ENCODE results near the gene POLD1. TPM values are rescaled to one million over a fixed set of nuclear protein-coding genes. Genes with fewer than 3 reads are reported as not detected.

The POLD1 gene
- total RNA-seq, 2 donors from 2014 or later, result 5.9 to 10.0 TPM

- Histone ChIP-seq H3K36me3 (no peaks in the 10 kb centered on the region), H3K4me3 (no peak overlapping the region), H3K4me1 (no peaks in the 10 kb centered on the region), H3K9me3 (no peaks in the 10 kb centered on the region), H3K27ac (no peak overlapping the region), H3K27me3 (no peaks in the 10 kb centered on the region)
- no peak for DNase-seq (ENCODE audit: low spot score)
- TF ChIP-seq, protein P1, sequence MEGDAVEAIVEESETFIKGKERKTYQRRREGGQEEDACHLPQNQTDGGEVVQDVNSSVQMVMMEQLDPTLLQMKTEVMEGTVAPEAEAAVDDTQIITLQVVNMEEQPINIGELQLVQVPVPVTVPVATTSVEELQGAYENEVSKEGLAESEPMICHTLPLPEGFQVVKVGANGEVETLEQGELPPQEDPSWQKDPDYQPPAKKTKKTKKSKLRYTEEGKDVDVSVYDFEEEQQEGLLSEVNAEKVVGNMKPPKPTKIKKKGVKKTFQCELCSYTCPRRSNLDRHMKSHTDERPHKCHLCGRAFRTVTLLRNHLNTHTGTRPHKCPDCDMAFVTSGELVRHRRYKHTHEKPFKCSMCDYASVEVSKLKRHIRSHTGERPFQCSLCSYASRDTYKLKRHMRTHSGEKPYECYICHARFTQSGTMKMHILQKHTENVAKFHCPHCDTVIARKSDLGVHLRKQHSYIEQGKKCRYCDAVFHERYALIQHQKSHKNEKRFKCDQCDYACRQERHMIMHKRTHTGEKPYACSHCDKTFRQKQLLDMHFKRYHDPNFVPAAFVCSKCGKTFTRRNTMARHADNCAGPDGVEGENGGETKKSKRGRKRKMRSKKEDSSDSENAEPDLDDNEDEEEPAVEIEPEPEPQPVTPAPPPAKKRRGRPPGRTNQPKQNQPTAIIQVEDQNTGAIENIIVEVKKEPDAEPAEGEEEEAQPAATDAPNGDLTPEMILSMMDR (IDR thresholded peaks at IDR 0.05), result no peak
Measured at GRCh38 chr19:50465000-50465399, 80.9 kb downstream of the POLD1 start.

DNA sequence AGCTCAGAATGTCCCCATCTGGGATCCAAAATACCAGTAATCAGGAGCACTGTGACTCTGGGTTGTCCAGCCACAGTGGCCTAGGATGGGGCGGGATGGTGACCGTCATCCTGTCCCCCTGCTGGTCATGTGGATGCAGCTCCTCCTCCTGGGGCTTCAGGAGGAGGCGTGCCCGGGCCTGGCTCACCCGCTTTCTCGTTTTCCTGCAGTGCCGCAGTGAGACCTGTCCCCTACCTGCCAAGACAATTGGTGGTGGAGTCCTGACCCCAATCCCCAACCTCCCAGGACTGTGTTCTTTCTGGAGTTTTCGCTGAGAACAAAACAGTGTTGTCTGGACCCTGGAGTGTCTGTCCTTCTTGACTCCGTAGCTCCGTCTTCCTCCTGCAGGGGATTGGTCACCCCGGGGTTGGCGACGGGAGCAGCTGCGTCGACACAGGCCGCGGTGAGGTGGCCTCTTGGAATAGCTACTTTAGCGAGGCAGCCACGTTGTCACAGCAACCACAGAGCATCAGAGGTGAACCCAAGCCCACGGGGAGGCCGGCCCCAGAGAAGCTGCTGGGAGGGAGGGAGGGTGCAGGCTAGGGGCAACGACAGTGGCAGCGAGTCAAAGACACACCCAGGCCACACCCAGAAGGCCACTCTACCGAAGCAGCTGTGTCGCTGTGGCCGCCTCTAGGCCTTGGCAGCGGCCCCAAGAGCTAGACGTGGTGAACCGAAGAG is 82.0 kb downstream of the POLD1 start:
- Histone ChIP-seq H3K36me3 (no peaks in the 10 kb centered on the region), H3K27me3 (no peaks in the 10 kb centered on the region), H3K4me3 (no peak overlapping the region), H3K4me1 (no peaks in the 10 kb centered on the region), H3K9me3 (no peaks in the 10 kb centered on the region), H3K27ac (no peak overlapping the region)
- TF ChIP-seq, protein P1 (IDR thresholded peaks at IDR 0.05), result peak in 1 of 2 donors; percentile 26
- no peak for DNase-seq (ENCODE audit: low spot score)

DNA sequence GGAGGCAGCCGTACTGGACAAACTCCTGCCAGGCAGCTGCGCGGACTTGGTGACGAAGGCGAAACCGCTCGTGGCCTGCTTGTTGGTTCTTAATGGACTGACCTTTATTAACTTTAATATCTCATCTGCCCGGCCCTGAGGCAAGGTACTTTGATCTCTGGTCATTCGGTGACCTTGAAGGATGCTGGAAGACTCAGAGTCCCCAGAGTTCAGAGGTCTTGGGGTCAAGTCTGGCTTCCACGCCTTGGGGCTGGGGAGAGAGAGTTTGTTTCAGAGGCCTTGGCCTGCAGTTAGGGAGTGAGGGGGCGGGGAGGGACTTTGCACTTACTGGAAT is 82.5 kb downstream of the POLD1 start:
- DNase-seq (ENCODE audit: low spot score), result no peak
- H3K27ac ChIP-seq, result no peak overlapping the region

DNA sequence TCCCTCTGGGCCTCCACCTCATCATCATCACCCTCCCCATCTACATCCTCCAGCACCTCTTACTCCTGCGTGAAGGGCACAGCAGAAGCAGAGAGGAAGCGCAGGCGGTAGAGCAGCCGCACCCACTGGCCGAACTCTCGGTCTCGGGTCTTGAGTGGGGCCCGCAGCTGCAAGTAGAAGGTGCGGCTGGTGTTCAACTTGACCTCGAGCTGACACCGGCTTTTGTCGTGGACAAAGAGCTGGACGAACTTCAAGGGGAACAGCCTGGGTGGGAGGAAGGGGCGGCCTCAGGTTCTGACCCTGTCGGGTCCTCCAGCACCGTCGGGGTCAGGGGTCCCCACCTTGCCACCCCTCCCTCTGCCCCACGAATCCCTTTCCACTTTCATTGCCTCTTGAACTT is 83.4 kb downstream of the POLD1 start:
- H3K9me3 ChIP-seq, result no peaks in the 10 kb centered on the region
- no peaks in the 10 kb centered on the region for H3K27me3 ChIP-seq
- no peaks in the 10 kb centered on the region for H3K36me3 ChIP-seq
- H3K27ac ChIP-seq, result no peak overlapping the region
- no peak for DNase-seq (ENCODE audit: low spot score)
- TF ChIP-seq, protein P1 (IDR thresholded peaks at IDR 0.05), result no peak
- H3K4me1 ChIP-seq, result no peaks in the 10 kb centered on the region
- H3K4me3 ChIP-seq, result no peak overlapping the region

More for the DNA sequence above, 82.5 kb downstream of the POLD1 start:
- no peaks in the 10 kb centered on the region for H3K9me3 ChIP-seq
- no peaks in the 10 kb centered on the region for H3K36me3 ChIP-seq
- TF ChIP-seq, protein P1 (IDR thresholded peaks at IDR 0.05), result no peak
- no peaks in the 10 kb centered on the region for H3K27me3 ChIP-seq
- no peak overlapping the region for H3K4me3 ChIP-seq
- H3K4me1 ChIP-seq, result no peaks in the 10 kb centered on the region

Other genes with a start within 250 kb of the POLD1 start
- not detected for gene IZUMO2, start 221.1 kb upstream of the POLD1 start, total RNA-seq
- 10 to 100 TPM; 40.9 to 44.5 TPM for gene MYH14, start 180.7 kb upstream of the POLD1 start, total RNA-seq
- 1 to 10 TPM; 1.4 to 2.0 TPM for gene KCNC3, start 55.0 kb upstream of the POLD1 start, total RNA-seq
- under 1 TPM in 1 of 2 donors, not detected in 1; 0.31 TPM for gene NAPSA, start 18.7 kb upstream of the POLD1 start, total RNA-seq
- gene NR1H2, start 7.9 kb upstream of the POLD1 start, total RNA-seq, result 100 to 1,000 TPM in 1 of 2 donors, 10 to 100 TPM in 1; 97.0 to 121 TPM
- not detected for gene SPIB, start 34.6 kb downstream of the POLD1 start, total RNA-seq
- not detected for gene MYBPC2, start 48.5 kb downstream of the POLD1 start, total RNA-seq
- 100 to 1,000 TPM in 1 of 2 donors, 10 to 100 TPM in 1; 94.9 to 112 TPM for gene EMC10, start 92.2 kb downstream of the POLD1 start, total RNA-seq
- 1 to 10 TPM; 1.4 to 2.3 TPM for gene GARIN5A, start 92.5 kb downstream of the POLD1 start, total RNA-seq
- 10 to 100 TPM; 26.6 to 38.2 TPM for gene JOSD2, start 126.8 kb downstream of the POLD1 start, total RNA-seq
- gene ASPDH, start 129.6 kb downstream of the POLD1 start, total RNA-seq, result not detected
- 1 to 10 TPM; 1.6 to 2.0 TPM for gene LRRC4B, start 184.1 kb downstream of the POLD1 start, total RNA-seq

All from right atrium auricular region (tissue), 2 donors.